TTC549 (cell line): ENCODE measurements around the gene IPO4.
"Not testable (repeated sequence)": the region's sequence is repeated elsewhere in the genome, so short reads cannot be mapped to it uniquely, and the experiment has no call there.

Source experiments
- FAIRE-seq: peaks from 2 replicates; lab custom pipeline; 2012; peaks lifted over from hg19 to GRCh38; lab: Jason Lieb, UNC

Gene IPO4

GRCh38 chr14:24216876-24217275, 28.3 kb upstream of the IPO4 start:
- FAIRE-seq, result not testable (repeated sequence)

DNA sequence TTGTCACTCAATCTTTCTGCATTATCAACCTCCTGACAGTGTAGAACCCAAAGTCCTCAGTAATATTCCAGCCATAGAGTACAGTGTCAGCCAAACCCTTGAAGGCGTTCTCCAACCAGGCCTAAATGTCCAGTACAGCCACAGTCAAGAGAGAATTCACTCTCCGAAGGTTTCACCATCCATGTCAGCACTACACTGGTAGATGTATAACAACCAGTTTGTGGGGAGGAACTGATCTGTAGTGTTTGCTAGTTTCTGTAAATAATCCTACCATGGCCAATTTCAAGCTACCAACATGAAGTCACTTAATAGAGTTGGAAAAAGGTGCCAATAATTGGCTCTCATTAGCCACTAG, 27.7 kb upstream of the IPO4 start:
- FAIRE-seq, result no peak

- no peak for FAIRE-seq
Observed at GRCh38 chr14:24215495-24216344, 27.1 kb upstream of the IPO4 start, which contains the start of gene MDP1. Gene MDP1 (minus strand): TSS chr14:24216066. CDS start chr14:24215955, 111 bp downstream.

GRCh38 chr14:24213866-24214662, 25.4 kb upstream of the IPO4 start:
- FAIRE-seq, result no peak

- FAIRE-seq, result peak; percentile 37
Observed at GRCh38 chr14:24212924-24213865, 24.6 kb upstream of the IPO4 start, which contains the start of gene CHMP4A. Gene CHMP4A (minus strand): TSS chr14:24213488. CDS start chr14:24213439, 49 bp downstream.

GRCh38 chr14:24211311-24211710, 22.7 kb upstream of the IPO4 start:
- FAIRE-seq, result no peak

DNA sequence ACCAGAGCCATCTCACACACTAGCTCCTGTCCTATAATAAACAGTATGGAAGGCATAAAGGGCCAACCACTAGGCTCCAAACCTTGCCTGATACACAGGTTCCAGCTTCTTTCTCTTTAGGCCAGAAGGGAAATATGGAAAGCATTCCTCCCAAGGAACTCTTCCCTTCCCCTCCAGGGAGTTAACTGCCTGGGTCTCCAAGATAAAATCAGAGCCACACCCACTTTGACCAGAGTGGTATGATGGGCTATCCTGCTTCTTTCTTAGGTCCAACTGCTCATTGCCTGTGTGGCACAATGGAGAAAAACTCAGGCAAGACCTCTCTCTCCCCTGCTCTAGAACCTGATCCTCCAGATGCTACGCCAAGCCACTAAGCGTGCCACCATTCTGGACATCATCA, 19.0 kb upstream of the IPO4 start:
- no peak for FAIRE-seq

DNA sequence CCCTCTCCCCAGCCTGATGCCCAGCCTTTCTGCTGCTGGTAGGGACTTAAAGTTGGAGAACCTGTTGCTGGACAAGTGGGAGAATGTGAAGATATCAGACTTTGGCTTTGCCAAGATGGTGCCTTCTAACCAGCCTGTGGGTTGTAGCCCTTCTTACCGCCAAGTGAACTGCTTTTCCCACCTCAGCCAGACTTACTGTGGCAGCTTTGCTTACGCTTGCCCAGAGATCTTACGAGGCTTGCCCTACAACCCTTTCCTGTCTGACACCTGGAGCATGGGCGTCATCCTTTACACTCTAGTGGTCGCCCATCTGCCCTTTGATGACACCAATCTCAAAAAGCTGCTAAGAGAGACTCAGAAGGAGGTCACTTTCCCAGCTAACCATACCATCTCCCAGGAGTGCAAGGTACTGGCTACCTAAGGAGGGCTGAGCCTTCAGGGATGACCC, 18.5 kb upstream of the IPO4 start:
- FAIRE-seq, result no peak

GRCh38 chr14:24206260-24207103, 17.9 kb upstream of the IPO4 start:
- FAIRE-seq, result no peak

DNA sequence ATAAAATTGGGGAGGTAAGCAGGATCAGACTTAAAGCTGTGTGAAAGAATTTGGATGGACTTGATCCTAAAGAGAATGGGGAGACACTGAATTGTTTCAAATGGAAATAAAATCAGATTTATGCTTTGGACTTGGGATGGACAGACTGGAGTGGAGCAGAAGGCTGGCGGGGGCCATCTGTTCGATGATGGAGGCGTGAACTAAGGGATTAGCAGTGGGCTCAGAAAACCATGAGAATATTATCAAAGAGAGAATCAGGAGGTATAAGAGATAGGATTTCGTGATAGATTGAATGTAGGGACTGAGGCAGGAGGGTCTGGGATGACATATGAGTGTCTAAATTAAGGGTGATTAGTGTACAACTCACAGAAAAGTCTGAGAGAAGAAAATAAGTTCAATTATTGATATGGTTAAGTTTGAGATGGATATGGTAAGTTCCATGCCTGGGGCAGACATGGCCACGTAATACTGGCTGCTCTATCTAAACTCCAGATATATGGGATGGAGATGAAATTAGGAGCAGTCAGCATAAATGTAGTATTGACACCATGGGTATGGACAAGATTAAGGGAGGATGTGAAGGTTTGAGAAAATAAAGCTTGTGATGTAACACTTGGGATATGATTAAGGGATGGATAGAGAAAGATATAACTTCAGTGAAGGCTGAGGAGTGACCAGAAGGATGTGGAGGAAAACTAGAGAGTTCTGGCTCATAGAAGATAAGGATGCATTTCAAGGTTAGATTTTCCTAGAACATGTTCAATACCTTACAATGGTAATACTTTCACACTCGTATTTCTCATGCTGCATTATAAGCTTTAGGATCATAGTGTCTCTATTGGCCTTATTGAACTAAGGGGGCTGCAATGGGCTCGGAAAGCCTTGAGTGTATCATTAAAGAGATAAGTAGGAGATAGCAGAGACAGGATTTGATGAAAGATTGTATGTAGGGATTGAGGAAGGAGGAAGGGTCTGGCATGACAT, 15.8 kb upstream of the IPO4 start:
- FAIRE-seq, result no peak

GRCh38 chr14:24203249-24203886, 14.8 kb upstream of the IPO4 start:
- not testable (repeated sequence) for FAIRE-seq

DNA sequence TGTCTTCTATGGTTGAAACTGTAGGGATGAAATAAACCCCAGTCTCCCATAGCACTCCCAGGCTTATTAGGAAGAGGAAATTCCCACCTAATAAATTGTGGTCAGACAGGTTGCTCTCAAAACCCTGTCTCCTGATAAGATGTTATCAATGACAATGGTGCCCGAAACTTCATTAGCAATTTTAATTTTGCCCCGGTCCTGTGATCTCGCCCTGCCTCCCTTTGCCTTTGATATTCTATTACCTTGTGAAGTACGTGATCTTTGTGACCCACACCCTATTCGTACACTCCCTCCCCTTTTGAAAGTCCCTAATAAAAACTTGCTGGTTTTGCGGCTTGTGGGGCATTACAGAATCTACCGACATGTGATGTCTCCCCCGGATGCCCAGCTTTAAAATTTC, 13.9 kb upstream of the IPO4 start:
- FAIRE-seq, result not testable (repeated sequence)

DNA sequence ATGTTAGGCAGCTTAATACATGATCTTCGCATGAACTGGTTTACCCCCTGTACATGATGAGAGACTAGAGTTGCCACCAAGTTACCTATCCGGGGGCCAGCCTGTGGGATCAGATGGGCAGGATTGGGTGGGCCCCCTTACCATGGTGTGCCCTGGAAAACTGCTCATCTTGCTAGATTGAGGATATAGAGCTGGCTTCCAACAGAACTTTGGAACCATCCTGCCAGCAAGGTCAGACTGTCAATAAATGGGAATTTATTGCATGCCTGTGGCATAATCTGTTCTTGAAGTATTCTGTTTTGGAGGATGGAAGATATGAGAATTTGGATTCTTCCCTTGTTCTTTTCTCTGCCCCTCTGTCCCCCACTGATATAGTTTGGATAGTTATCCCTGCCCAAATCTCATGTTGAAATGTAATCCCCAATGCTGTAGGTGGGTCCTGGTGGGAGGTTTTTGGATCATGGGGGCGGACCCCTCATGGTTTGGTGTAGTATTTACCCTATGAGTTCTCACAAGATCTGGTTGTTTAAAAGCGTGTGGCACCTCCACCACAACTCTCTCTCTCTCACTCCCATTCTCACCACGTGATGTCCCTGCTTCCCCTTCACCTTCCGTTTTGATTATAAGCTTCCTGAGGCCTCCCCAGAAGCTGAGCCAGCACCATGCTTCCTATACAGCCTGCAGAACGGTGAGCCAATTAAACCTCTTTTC, 10.4 kb upstream of the IPO4 start:
- FAIRE-seq, result no peak

- FAIRE-seq, result no peak
Observed at GRCh38 chr14:24197056-24197450, 8.4 kb upstream of the IPO4 start.

DNA sequence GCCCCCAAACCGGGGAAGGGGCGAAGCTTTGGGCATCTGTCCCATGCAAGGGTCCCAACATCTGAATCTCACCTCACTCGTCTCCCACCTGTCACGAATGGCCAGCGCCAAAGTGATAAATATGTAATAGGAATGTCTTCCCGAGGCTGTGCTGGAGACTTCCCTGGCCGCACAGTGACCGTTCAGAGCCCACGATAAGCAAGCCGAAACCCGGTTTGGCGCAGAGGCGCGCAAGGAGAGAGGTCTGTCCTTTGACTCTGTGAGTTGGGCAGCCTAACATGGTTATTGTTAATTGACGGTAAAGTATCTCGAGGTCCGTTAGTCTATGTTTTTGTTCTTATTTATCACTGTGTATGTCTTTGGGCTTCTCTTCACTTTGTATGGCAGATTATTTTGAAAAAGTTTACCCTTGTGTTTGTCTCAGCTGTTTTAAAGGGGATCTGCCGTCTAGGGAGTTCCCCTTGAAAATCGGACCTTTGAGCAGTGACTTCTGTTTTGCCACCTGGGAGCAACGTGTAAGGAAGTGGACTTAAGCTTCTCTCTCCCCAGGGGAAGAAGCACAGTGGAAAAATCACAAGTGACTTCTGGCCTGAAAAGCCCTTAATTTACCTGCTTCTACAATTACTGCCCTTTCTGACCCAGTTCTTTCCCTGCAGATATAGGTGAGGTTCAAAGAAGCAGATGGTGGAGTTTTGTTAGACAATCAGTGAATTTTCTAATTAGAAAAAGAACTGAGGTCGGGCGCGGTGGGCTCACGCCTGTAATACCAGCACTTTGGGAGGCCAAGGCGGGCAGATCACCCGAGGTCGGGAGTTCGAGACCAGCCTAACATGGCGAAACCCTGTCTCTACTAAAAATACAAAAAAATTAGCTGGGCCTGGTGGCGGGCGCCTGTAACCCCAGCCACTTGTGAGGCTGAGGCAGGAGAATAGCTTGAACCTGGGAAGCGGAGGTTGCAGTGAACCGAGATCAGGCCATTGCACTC, 7.7 kb upstream of the IPO4 start:
- no peak for FAIRE-seq

DNA sequence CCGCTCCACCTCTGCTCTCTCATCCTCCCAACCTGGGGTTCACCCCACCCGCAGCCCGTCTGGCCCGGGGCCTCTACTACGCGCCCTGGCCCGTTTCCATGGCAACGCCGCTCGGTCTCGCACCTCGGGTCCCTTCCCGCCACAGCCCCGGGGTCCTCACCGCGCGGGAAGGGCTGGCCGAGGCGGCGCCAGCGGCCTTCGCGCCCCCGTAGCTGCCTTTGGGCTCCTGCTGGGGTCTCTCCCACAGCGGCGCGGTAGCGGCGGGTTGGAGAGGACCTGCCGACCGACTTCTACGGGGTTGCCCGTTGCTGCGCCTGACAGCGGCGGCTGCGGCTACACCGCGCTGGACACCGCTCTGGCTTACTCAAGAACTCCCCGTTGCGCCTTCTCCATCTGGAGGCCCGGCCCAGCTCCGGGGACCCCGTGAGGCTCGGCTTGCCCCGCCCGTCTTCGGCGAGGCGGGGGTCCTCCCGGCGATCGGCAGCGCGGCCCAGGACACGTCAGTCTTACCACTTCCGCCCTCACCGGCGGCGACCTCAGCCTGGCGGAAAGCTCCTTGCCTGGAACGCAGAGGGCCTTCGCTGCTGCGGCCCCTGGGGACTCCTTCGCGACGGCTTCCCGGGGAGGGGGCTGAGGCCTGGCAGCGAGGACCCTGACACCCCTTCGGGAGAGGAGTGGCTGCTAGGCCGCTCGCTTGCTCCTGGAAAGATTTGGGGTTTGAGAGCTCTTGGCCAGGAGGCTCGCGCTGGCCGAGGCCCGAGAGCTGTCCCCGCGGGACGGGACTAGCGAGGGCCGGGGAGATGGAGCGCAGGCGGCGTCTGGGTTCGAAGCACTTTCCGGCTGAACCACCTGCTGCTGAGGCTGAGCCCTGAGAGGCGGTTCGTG, 6.8 kb upstream of the IPO4 start, which contains the start of gene TM9SF1:
Gene TM9SF1 (minus strand): TSS at position 256 of the 885 bp plus-strand sequence. CDS start 422 bp downstream, outside the sequence.
- no peak for FAIRE-seq
